Suprapubic skin (tissue), 4 donors: Measurements from ENCODE around the gene JCHAIN.

Experiments
- CTCF ChIP-seq, 2 donors: fragments of 200-600 bp in 1 of 2; fragments of 450-650 bp in 1 of 2; sonication (generic) in 1 of 2; IDR thresholded peaks; one replicate each; pipeline ENCODE4 v1.5.1; 2016 to 2019; ENCODE audit warnings: antibody characterized with exemption in 2 of 2, mild to moderate bottlenecking in 1 of 2, moderate library complexity in 1 of 2
- EP300 ChIP-seq: sonication (generic); formaldehyde crosslinking; IDR thresholded peaks from one replicate; pipeline ENCODE4 v1.6.1; 2017; ENCODE audit warnings: antibody characterized with exemption
- POLR2AphosphoS5 ChIP-seq, 3 donors: sonication (generic); formaldehyde crosslinking; IDR thresholded peaks; one replicate each; pipeline ENCODE4 v1.6.1; 2017; ENCODE audit warnings: antibody characterized with exemption in 3 of 3

DNA sequence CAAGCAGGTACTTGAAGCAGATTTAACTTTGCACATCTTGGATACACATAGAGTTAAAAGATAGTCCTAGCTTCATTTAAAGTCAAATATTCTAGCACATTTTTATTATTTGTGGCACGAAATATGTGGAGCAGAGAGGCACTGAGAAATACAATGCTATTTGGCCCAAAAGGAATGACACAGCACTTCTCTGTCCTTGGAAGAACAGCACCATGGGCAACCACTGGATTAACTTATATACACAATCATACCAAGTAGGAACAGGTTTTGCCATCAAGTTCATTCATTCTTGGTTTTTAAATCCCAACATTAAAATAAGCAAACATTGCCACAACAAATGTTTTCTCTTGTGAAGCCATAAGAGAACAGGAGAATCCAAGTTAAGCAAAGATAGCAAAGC, 38.7 kb downstream of the JCHAIN start:
- TF ChIP-seq CTCF (IDR thresholded peaks at IDR 0.05) (no peak), EP300 (no peak), POLR2AphosphoS5 (IDR thresholded peaks at IDR 0.05) (no peak)
